GM10248 (cell line): ENCODE results near the gene SRPRB.

Experiments
- CTCF ChIA-PET: fragments of 300-600 bp; sonication (Branson Sonifier 250); formaldehyde crosslinking; extraction: SDS; loops from one replicate; lab custom pipeline; 2021; ENCODE audit warnings: antibody characterized with exemption; lab: Yijun Ruan, JAX
- POLR2A ChIA-PET: fragments of 350-650 bp; sonication (Branson Sonifier 250); formaldehyde crosslinking; extraction: SDS; loops from one replicate; lab custom pipeline; 2020; ENCODE audit warnings: antibody characterized with exemption; lab: Yijun Ruan, JAX
- DNase-seq: peaks from one replicate; pipeline ENCODE4 v3.0.0; 2012; ENCODE audit errors: extremely low spot score
- CTCF ChIP-seq: IDR thresholded peaks from 2 replicates; pipeline ENCODE4 v1.5.1; 2012; ENCODE audit warnings: mild to moderate bottlenecking, low read depth; ENCODE audit errors: extremely low read depth, missing control alignments, control extremely low read depth

Gene SRPRB

DNA sequence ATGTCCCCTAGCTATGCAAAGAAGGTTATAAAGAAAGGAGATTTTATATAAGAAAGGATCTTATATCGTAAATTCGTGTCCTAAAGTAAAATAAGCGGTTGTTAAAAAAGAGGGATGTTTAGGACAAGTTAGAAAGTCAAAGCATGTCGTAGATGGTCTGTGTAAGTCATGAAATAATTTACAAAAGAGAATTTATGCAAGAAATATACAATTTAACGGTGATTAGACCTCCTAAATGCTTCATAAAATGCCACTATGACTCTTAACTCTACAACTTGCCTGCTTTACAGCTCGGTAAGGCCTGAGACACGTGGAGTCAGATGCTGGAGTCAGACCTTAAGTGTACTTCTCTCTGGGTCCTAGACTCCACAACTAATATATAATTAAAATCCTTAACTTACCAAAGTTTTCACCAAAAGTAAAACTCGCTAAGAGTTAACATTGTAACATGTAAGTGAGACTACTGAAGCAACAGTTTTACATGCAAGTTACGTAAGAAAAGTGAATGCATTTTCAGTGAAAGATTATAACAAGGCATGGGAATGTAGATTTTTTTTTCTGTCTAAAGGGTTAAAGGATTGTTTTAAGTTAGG lies 13.3 kb upstream of the SRPRB start:
- ChIA-PET POLR2A (no interaction called here), CTCF (no interaction called here)

GRCh38 chr3:133797396-133798105 lies 8.1 kb upstream of the SRPRB start:
- ChIA-PET POLR2A (no interaction called here), CTCF (no interaction called here)
- no peak for DNase-seq
- no peak for TF ChIP-seq CTCF

More for the DNA sequence above, 13.3 kb upstream of the SRPRB start:
- TF ChIP-seq CTCF: no peak
- no peak for DNase-seq

- POLR2A ChIA-PET: no interaction called here
- no peak for DNase-seq
- CTCF ChIA-PET: interaction anchor here (0.8 kb wide), 1 partner anchor 17 kb away, joined by 4 read pairs; no protein-coding TSS in a partner anchor
- no peak for TF ChIP-seq CTCF
Observed at GRCh38 chr3:133799794-133800585, 5.6 kb upstream of the SRPRB start.

DNA sequence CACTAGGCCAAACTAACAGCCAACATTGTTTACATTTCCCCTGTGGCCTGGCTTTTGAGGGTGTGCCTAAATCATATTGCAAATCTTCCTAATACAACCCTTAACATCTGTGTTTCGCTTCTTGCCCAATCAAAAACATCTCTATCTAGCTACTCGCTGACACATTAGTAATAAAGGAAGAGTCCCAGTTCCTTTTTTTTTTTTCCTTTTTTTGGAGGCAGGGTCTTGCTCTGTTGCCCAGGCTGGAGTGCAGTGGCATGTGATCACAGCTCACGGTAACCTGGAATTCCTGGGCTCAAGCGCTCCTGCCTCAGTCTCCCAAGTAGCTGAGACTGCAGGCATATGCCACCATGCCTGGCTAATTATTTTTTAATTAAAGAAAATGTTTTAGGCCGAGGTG lies 2.1 kb upstream of the SRPRB start:
- ChIA-PET POLR2A (interaction anchor here (0.6 kb wide), 1 partner anchor 16 kb away, joined by 4 read pairs; no protein-coding TSS in a partner anchor), CTCF (interaction anchor here (1.5 to 2.8 kb wide), 2 partner anchors 14 to 16 kb away, joined by 4 to 10 read pairs; no protein-coding TSS in a partner anchor)
- no peak for TF ChIP-seq CTCF
- no peak for DNase-seq

DNA sequence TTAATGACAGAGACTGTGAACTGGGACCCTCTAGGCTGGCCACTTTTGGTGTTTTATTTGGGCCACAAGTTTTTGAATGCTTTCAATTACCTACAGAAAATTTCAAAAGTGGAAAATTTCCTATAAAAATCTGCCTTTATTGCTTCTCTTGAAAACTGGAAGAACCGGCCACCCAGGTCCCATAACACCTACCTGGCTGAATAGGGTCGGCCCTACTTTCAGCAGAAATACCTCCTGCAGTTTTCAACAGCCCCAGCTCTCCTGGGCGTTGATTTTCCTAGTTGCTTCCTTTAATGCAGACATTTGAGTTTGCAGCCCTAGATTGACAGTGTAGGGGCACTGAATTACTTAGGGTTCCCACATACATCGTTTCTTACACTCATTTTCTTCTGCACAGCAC lies 719 bp upstream of the SRPRB start:
- CTCF ChIA-PET: interaction anchor here (2.8 kb wide), 1 partner anchor 13 kb away, joined by 10 read pairs; no protein-coding TSS in a partner anchor
- DNase-seq: no peak
- TF ChIP-seq CTCF: no peak
- POLR2A ChIA-PET: no interaction called here

GRCh38 chr3:133805384-133805701 lies 272 bp upstream of the SRPRB start:
- TF ChIP-seq CTCF: no peak
- no peak for DNase-seq
- POLR2A ChIA-PET: no interaction called here
- CTCF ChIA-PET: interaction anchor here (2.8 kb wide), 1 partner anchor 12 kb away, joined by 10 read pairs; no protein-coding TSS in a partner anchor
